ENCODE measurements around the gene PUM2.
"Not testable (repeated sequence)": the region's sequence is repeated elsewhere in the genome, so short reads cannot be mapped to it uniquely, and the experiment has no call there.

PUM2 gene

DNA sequence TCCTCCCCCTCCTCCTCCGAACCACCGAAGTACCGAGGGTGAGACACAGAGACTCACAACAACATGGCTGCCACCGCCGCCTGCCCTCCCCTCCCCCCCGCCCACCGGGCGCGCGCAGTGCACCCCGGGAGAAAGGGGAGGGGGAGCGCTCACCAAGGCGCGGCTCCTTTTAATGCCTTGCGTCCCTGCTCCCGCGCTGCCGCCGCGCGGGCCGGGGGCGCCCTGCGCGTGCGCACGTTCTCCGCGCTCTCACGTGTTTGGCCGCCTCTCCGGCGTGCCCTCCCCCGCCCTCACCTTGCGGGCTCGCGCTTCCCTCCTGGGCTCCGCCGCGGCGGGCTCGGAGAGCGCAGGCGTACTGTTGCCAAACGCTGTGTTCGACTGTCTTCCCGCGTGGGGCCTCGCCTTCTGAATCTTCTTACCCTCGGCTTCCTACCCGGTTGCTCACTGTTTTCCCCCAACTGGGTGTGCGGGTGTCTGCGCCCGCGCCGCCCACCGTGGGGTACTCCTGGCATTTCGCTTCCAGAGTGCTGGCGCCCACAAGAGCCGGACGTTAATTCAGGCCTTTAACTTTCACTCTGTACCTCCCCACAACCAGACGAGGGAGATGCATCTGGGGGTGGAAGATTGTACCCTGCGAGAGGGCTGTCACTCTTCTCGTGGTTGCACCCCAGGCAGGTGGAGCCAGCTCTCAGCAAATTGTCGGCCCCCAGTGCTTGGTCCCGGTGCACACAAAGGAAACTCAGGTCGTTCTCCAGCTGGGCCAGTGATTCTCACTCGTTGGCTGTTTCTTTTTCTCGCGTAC, at the start of gene PUM2:
TSS of gene PUM2 (minus strand) at position 92 of the 802 bp plus-strand sequence. CDS start 23,484 bp downstream, outside the sequence.
- peak; percentile 71 to 91 for DNase-seq (ENCODE audit: extremely low read depth in 1 of 2, low read depth in 1 of 2)

- DNase-seq (ENCODE audit: extremely low read depth in 1 of 2, low read depth in 1 of 2) = no peak
These were observed 49.7 kb upstream of the PUM2 start for GRCh38 chr2:20400306-20400705.

- DNase-seq (ENCODE audit: extremely low read depth in 1 of 2, low read depth in 1 of 2) = no peak
These were observed 48.4 kb upstream of the PUM2 start for GRCh38 chr2:20398956-20399567.

DNA sequence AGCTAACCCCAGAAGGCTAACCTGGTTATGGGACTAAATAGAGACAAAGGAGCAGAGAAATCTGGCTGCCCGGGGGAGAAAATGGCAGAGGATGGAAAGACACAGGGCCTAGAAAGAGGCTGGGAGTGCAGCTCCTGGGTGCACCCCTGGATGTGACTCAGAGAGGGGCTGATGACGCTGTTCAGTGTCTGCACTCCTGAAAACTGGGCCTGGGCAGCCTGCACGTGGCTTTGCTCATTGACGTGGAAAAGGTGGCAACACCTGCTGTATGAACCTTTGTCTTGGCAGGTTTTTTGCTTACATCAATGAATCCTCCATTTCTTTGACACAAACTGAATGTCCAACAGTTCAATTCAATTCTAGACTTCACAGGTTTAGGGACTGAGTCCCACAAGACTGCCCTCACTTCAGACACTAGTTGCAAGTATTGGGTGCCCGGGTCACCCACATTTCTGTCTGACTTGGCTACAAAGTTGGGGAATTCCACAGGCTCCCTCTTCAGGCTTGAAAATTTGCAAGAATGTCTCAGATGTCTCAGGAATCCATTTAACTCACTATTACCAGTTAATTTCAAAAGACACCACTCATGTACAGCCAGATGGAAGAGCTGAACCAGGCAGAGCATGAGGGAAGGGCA, 47.3 kb upstream of the PUM2 start:
- no peak for DNase-seq (ENCODE audit: extremely low read depth in 1 of 2, low read depth in 1 of 2)

- no peak for DNase-seq (ENCODE audit: extremely low read depth in 1 of 2, low read depth in 1 of 2)
These were observed 45.8 kb upstream of the PUM2 start for GRCh38 chr2:20396356-20397000.

GRCh38 chr2:20393986-20394385, 43.3 kb upstream of the PUM2 start:
- no peak for DNase-seq (ENCODE audit: extremely low read depth in 1 of 2, low read depth in 1 of 2)

- no peak for DNase-seq (ENCODE audit: extremely low read depth in 1 of 2, low read depth in 1 of 2)
These were observed 41.5 kb upstream of the PUM2 start for GRCh38 chr2:20391951-20392699.

- DNase-seq (ENCODE audit: extremely low read depth in 1 of 2, low read depth in 1 of 2) = no peak
These were observed 40.0 kb upstream of the PUM2 start for GRCh38 chr2:20390524-20391123.

- no peak for DNase-seq (ENCODE audit: extremely low read depth in 1 of 2, low read depth in 1 of 2)
These were observed 34.3 kb upstream of the PUM2 start for GRCh38 chr2:20384953-20385352.

DNA sequence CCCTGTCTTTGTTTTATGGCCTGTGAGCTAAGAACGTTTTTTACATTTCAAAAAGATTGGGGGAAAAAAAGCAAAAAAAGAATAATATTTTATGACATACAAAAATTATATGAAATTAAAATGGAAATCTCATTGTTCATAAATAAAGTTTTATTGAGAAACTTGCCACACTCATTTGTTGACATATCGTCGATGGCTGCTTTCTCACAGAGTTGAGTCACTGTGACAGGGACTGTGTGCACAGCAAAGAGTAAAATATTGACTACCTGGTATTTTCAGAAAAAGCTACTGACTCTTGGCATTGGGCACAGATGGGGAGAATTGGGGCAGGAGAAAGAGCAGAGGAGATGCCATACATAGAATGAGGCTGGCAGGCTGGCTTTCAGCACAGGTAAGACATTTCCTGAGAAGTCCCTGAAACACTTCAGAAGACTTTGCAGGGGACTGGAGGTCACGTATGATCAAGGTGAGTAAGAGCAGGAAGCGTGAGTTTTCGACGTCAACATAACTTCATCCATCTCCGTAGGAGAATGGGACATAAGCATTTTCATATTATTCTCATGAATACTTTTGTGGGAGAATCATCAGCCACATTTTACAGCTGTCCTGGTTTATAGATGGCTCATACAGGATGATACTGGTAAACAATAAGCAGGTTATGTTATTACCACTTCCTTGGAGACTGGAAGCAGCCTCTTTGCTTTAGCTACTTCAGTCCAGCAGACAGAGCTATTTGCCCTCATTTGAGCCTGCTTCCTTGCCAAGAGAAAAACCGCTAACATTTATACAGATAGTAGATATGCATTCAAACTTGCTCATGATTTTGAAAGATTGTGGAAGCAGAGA, 32.5 kb upstream of the PUM2 start:
- DNase-seq (ENCODE audit: extremely low read depth in 1 of 2, low read depth in 1 of 2) = no peak

DNA sequence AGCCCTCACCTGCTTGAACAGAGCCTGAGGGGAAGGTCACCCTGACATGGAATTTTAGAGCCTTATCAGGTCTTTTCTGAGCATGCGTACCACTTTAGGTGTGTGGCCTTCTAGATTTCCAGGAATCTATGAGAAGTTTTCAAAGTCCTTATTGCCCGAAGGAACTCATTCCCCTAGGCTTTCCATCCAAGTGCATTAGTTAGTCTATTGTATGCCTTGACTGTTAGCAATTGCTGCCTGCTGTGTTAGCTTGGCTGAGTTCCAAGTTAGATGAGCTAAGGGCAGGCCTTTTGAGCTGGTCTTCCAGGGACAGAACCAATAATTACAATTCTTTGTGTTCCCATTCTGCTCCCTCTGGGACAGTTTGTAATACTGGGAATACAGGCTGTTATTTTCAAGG, 30.8 kb upstream of the PUM2 start:
- no peak for DNase-seq (ENCODE audit: extremely low read depth in 1 of 2, low read depth in 1 of 2)

GRCh38 chr2:20378891-20379519, 28.4 kb upstream of the PUM2 start:
- no peak for DNase-seq (ENCODE audit: extremely low read depth in 1 of 2, low read depth in 1 of 2)

DNA sequence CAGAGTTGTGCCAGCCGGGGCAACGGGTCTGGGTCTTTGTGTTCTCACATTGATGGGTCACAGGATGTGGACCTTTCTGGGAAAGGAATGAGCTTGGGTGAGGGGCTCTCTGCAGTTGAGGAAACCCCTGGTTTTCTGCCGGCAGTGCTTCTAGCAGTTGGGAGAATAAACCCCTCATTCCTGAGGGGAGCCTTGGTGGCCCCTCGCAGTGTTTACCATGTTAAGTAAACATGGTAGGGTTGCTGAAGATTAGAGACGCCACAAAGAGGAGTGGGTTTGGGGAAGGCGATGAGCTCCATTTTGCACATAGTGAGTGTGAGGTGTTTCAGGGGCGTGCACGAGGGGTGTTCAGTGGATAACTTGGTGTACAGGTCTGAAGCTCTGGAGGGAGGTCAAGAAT, 27.7 kb upstream of the PUM2 start:
- no peak for DNase-seq (ENCODE audit: extremely low read depth in 1 of 2, low read depth in 1 of 2)

DNA sequence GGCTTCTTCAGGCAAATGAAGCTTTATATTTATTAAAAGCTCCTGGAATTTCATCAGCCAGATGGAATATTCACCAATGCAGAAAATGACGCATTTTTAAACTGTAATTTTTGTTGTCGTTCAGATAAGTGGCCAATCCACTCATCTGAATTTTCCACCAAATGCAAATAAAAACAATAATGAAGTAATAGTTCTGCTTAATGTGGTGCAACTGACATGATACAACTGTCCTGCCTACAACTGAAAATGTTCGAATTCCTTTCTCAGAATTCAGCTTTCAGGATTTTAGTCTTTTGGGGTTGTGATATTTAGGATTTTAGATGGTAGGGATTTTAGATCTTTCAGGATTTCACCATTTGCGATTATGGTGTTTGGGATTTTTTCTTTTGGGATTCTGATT, 27.1 kb upstream of the PUM2 start:
- DNase-seq (ENCODE audit: extremely low read depth in 1 of 2, low read depth in 1 of 2) = no peak

DNA sequence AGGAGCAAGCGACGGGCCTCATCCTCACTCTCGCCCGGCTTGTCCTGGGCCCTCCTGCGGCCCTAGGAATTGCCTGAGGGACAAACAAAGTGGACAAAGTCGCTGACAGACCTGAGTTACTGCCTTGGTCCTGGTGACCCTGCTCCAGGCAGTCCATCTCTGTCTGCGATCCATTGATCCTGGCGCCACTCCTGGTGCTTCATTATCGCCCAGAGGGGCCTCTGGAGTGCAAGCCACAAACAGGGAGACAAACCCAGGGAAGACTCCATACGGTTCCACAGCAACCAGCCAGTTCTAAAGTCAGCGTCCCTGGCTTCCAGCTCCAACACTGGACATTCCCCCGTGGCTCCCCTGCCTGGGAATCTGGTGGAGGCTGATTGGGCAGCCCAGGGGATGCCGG, 24.3 kb upstream of the PUM2 start:
- DNase-seq (ENCODE audit: extremely low read depth in 1 of 2, low read depth in 1 of 2) = not testable (repeated sequence)

DNA sequence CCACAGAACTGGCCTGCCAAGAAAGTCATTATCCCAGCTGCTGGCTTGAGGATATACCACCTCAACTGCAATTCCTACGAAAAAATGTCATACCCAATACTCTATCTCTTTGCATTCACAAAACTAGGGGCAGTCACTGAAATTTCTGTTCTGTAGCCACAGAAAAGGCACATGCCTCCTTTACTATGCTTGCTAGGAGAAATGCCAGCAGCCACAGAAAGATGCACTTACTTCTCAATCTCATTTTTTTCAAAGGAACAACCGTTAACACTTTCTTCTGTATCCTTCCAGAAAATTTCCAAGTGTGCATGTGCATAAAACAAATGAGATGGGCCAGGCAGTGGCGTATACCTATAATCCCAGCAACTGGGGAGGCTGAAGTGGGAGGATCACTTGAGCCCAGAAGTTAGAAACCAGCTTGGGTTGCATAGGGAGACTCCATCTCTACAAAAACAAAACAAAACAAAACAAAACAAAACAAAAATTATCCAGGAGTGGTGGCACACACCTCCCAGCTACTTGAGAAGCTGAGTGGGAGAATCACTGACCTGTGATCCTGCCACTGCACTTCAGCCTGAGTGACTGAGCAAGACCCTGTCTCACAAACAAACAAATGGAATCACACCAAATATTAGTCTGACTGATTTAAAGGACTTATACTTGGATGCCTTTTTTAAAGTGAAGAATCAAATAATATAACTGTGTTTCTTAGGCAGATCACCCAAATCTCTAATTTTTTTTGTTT, 22.4 kb upstream of the PUM2 start:
- DNase-seq (ENCODE audit: extremely low read depth in 1 of 2, low read depth in 1 of 2) = no peak

DNA sequence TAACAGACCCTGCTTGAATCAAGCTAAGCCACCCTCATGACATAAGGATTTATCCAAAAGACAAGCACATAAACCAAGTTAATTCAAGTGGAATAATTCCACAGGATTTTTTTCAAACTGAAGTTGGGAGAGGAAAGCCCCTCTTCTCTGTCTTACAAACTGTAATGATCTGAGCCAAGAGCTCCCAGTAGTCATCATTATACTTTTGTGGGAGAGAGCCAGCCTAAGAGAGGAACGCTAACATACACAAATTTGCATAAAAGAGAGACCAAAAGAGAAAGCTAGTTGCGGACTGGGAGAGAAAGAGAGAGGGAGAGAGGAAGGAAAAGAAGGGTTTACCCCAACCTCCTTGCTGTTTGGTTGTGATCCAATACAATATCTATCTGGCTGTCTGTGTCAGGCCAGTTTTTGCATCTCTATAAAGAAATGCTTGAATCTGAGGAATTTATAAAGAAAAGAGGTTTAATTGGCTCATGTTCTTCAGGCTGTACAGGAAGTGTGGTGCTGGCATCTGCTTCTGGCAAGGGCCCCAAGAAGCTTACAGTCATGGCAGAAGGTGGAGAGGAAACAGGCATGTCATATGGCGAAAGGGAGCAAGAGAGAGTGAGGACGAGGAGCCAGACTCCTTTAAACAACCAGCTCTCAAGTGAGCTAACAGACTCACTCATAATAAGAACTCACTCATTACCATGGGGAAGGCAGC, 20.8 kb upstream of the PUM2 start:
- DNase-seq (ENCODE audit: extremely low read depth in 1 of 2, low read depth in 1 of 2) = no peak

- no peak for DNase-seq (ENCODE audit: extremely low read depth in 1 of 2, low read depth in 1 of 2)
These were observed 19.5 kb upstream of the PUM2 start for GRCh38 chr2:20370191-20370590.

Data from activated CD8-positive, alpha-beta memory T cell treated with anti-CD3 and anti-CD28 coated beads for 1 hour (primary cell).